Measurements from ENCODE around the gene STON2. TPM values are rescaled to one million over a fixed set of nuclear protein-coding genes. Genes with fewer than 3 reads are reported as not detected.

The STON2 gene
- total and polyA plus RNA-seq, 4 donors: 1.9 to 30.0 (median 7.3) TPM

DNA sequence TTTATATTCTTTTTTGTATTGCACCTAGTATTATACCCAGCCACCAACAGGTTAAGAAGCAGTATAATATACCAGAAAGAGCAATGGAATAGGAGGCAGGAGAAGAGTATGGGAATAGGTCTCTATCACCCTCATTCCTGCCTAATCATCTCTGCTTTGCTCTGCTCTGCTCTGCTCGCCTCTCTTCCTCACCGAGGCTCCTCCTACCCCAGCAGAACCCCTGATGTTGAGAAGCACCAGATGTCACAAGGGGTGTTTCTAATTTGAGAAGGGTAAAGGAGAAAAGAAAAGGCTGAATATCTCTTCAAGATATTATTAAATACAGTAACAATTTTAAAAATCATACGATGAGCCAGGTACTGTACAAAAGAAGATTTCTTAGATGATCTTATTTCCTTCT is 89.0 kb downstream of the STON2 start:
- Histone ChIP-seq H3K4me1 (ENCODE audit: control insufficient read depth in 4 of 4, insufficient read depth in 4 of 4, low read length in 3 of 4) (no peaks in the 10 kb centered on the region), H3K4me3 (ENCODE audit: low read depth in 1 of 3, low read length in 3 of 3) (no peak overlapping the region), H3K36me3 (ENCODE audit: control insufficient read depth in 4 of 4, insufficient read depth in 3 of 4, low read depth in 1 of 4, low read length in 3 of 4) (no peaks in the 10 kb centered on the region), H3K9ac (ENCODE audit: low read depth in 1 of 2, low read length in 2 of 2) (no peak overlapping the region), H3K27ac (ENCODE audit: low read depth in 1 of 2, low read length in 2 of 2) (no peak overlapping the region), H3K9me3 (ENCODE audit: control insufficient read depth in 4 of 4, low read length in 3 of 4) (no peaks in the 10 kb centered on the region), H3K27me3 (ENCODE audit: control insufficient read depth in 4 of 4, insufficient read depth in 4 of 4, low read length in 3 of 4) (no peaks in the 10 kb centered on the region)
- TF ChIP-seq FOXA1 (IDR thresholded peaks at IDR 0.05): no peak
- no peak for TF ChIP-seq HNF4A (conservative IDR thresholded peaks at IDR 0.05)
- TF ChIP-seq, protein P1, sequence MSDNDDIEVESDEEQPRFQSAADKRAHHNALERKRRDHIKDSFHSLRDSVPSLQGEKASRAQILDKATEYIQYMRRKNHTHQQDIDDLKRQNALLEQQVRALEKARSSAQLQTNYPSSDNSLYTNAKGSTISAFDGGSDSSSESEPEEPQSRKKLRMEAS (IDR thresholded peaks at IDR 0.05): no peak
- no peak for TF ChIP-seq HNF4G (IDR thresholded peaks at IDR 0.05)
- TF ChIP-seq ATF3 (IDR thresholded peaks at IDR 0.05): no peak
- TF ChIP-seq RAD21 (IDR thresholded peaks at IDR 0.05): no peak
- no peak for DNase-seq (ENCODE audit: low spot score)
- 60% methylated on average over 3 of the region's 3 CpGs for WGBS

DNA sequence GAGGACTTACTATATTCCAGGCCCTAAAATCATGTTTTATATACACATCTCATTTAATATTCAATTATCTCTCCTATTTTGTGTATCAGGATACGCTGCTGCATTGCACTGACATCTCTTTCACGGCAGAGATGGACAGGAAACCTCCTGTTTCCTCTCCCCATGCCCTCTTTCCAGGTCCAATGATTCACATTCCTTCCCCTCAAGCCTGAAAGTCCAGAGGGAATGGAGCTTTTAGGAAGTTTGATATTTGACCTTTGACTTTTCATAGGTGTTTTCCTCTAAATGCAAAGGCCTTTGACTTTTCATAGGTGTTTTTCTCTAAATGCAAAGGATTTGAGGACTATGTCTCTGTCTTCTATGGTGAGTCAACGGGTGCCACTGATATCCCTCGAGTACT is 89.5 kb downstream of the STON2 start:
- WGBS: 74% methylated on average over 4 of the region's 4 CpGs
- Histone ChIP-seq H3K9me3 (ENCODE audit: control insufficient read depth in 4 of 4, low read length in 3 of 4) (no peaks in the 10 kb centered on the region), H3K4me3 (ENCODE audit: low read depth in 1 of 3, low read length in 3 of 3) (no peak overlapping the region), H3K27ac (ENCODE audit: low read depth in 1 of 2, low read length in 2 of 2) (no peak overlapping the region), H3K27me3 (ENCODE audit: control insufficient read depth in 4 of 4, insufficient read depth in 4 of 4, low read length in 3 of 4) (no peaks in the 10 kb centered on the region), H3K36me3 (ENCODE audit: control insufficient read depth in 4 of 4, insufficient read depth in 3 of 4, low read depth in 1 of 4, low read length in 3 of 4) (no peaks in the 10 kb centered on the region), H3K4me1 (ENCODE audit: control insufficient read depth in 4 of 4, insufficient read depth in 4 of 4, low read length in 3 of 4) (no peaks in the 10 kb centered on the region), H3K9ac (ENCODE audit: low read depth in 1 of 2, low read length in 2 of 2) (no peak overlapping the region)
- TF ChIP-seq YY1 (IDR thresholded peaks at IDR 0.05) (no peak), FOXA1 (IDR thresholded peaks at IDR 0.05) (no peak), NR2F2 (IDR thresholded peaks at IDR 0.05) (no peak), ATF3 (IDR thresholded peaks at IDR 0.05) (no peak), HNF4A (conservative IDR thresholded peaks at IDR 0.05) (no peak), EGR1 (IDR thresholded peaks at IDR 0.05; ENCODE audit: low read depth in 2 of 2) (no peak), RAD21 (IDR thresholded peaks at IDR 0.05) (no peak), FOXA2 (IDR thresholded peaks at IDR 0.05) (no peak), TAF1 (conservative IDR thresholded peaks at IDR 0.05) (no peak), RXRA (IDR thresholded peaks at IDR 0.05) (no peak), HNF4G (IDR thresholded peaks at IDR 0.05) (no peak), GABPA (IDR thresholded peaks at IDR 0.05 in 1 of 2, conservative IDR thresholded peaks at IDR 0.05 in 1 of 2) (no peak), SP1 (IDR thresholded peaks at IDR 0.05) (no peak), JUND (IDR thresholded peaks at IDR 0.05) (no peak)
- TF ChIP-seq, protein P2, sequence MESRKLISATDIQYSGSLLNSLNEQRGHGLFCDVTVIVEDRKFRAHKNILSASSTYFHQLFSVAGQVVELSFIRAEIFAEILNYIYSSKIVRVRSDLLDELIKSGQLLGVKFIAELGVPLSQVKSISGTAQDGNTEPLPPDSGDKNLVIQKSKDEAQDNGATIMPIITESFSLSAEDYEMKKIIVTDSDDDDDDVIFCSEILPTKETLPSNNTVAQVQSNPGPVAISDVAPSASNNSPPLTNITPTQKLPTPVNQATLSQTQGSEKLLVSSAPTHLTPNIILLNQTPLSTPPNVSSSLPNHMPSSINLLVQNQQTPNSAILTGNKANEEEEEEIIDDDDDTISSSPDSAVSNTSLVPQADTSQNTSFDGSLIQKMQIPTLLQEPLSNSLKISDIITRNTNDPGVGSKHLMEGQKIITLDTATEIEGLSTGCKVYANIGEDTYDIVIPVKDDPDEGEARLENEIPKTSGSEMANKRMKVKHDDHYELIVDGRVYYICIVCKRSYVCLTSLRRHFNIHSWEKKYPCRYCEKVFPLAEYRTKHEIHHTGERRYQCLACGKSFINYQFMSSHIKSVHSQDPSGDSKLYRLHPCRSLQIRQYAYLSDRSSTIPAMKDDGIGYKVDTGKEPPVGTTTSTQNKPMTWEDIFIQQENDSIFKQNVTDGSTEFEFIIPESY (IDR thresholded peaks at IDR 0.05): no peak
- TF ChIP-seq, protein P3, sequence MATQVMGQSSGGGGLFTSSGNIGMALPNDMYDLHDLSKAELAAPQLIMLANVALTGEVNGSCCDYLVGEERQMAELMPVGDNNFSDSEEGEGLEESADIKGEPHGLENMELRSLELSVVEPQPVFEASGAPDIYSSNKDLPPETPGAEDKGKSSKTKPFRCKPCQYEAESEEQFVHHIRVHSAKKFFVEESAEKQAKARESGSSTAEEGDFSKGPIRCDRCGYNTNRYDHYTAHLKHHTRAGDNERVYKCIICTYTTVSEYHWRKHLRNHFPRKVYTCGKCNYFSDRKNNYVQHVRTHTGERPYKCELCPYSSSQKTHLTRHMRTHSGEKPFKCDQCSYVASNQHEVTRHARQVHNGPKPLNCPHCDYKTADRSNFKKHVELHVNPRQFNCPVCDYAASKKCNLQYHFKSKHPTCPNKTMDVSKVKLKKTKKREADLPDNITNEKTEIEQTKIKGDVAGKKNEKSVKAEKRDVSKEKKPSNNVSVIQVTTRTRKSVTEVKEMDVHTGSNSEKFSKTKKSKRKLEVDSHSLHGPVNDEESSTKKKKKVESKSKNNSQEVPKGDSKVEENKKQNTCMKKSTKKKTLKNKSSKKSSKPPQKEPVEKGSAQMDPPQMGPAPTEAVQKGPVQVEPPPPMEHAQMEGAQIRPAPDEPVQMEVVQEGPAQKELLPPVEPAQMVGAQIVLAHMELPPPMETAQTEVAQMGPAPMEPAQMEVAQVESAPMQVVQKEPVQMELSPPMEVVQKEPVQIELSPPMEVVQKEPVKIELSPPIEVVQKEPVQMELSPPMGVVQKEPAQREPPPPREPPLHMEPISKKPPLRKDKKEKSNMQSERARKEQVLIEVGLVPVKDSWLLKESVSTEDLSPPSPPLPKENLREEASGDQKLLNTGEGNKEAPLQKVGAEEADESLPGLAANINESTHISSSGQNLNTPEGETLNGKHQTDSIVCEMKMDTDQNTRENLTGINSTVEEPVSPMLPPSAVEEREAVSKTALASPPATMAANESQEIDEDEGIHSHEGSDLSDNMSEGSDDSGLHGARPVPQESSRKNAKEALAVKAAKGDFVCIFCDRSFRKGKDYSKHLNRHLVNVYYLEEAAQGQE (IDR thresholded peaks at IDR 0.05): no peak
- TF ChIP-seq, protein P4, sequence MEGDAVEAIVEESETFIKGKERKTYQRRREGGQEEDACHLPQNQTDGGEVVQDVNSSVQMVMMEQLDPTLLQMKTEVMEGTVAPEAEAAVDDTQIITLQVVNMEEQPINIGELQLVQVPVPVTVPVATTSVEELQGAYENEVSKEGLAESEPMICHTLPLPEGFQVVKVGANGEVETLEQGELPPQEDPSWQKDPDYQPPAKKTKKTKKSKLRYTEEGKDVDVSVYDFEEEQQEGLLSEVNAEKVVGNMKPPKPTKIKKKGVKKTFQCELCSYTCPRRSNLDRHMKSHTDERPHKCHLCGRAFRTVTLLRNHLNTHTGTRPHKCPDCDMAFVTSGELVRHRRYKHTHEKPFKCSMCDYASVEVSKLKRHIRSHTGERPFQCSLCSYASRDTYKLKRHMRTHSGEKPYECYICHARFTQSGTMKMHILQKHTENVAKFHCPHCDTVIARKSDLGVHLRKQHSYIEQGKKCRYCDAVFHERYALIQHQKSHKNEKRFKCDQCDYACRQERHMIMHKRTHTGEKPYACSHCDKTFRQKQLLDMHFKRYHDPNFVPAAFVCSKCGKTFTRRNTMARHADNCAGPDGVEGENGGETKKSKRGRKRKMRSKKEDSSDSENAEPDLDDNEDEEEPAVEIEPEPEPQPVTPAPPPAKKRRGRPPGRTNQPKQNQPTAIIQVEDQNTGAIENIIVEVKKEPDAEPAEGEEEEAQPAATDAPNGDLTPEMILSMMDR (IDR thresholded peaks at IDR 0.05; ENCODE audit: low read depth, low read length, missing input control): no peak
- TF ChIP-seq, protein P1 (IDR thresholded peaks at IDR 0.05): no peak
- no peak for DNase-seq (ENCODE audit: low spot score)
